HEK293T (cell line): ENCODE data around the gene SERPINI1.

ENCODE experiments used
- CTCF ChIA-PET: fragments of 350-600 bp; formaldehyde crosslinking; extraction: SDS; loops from one replicate; lab custom pipeline; 2021; ENCODE audit warnings: antibody characterized with exemption, inconsistent platforms; lab: Yijun Ruan, JAX
- POLR2A ChIA-PET: fragments of 350-600 bp; formaldehyde crosslinking; extraction: SDS; loops from one replicate; lab custom pipeline; 2020; ENCODE audit warnings: antibody characterized with exemption, inconsistent platforms; lab: Yijun Ruan, JAX
- DNase-seq: peaks from one replicate; pipeline ENCODE4 v3.0.0; 2012; ENCODE audit warnings: mixed read lengths; ENCODE audit errors: extremely low spot score
- ARNT ChIP-seq: fragments of 450-650 bp; IDR thresholded peaks from 2 replicates; pipeline ENCODE4 v1.6.1; 2017; ENCODE audit warnings: mild to moderate bottlenecking
- BHLHE40 ChIP-seq: fragments of 450-650 bp; IDR thresholded peaks from 2 replicates; pipeline ENCODE4 v1.6.1; 2016; ENCODE audit warnings: mild to moderate bottlenecking, moderate library complexity, borderline replicate concordance
- CTBP1 ChIP-seq: fragments of 450-650 bp; IDR thresholded peaks from 2 replicates; pipeline ENCODE4 v1.6.1; 2016; ENCODE audit warnings: borderline replicate concordance
- ELF4 ChIP-seq: fragments of 450-650 bp; IDR thresholded peaks from 2 replicates; pipeline ENCODE4 v1.6.1; 2017; ENCODE audit warnings: antibody characterized with exemption
- FOXA1 ChIP-seq: fragments of 450-650 bp; IDR thresholded peaks from 2 replicates; pipeline ENCODE4 v1.6.1; 2016; ENCODE audit warnings: mild to moderate bottlenecking
- FOXK2 ChIP-seq: fragments of 450-650 bp; IDR thresholded peaks from 2 replicates; pipeline ENCODE4 v1.6.1; 2016; ENCODE audit warnings: mild to moderate bottlenecking
- FOXM1 ChIP-seq: fragments of 450-650 bp; IDR thresholded peaks from 2 replicates; pipeline ENCODE4 v1.6.1; 2017; ENCODE audit warnings: mild to moderate bottlenecking, borderline replicate concordance
- HDGF ChIP-seq: fragments of 450-650 bp; IDR thresholded peaks from 2 replicates; pipeline ENCODE4 v1.6.1; 2017; ENCODE audit warnings: antibody characterized with exemption, borderline replicate concordance
- L3MBTL2 ChIP-seq: fragments of 450-650 bp; conservative IDR thresholded peaks from 2 replicates; pipeline ENCODE4 v1.6.1; 2016; ENCODE audit warnings: mild to moderate bottlenecking
- LEF1 ChIP-seq: fragments of 450-650 bp; IDR thresholded peaks from 2 replicates; pipeline ENCODE4 v1.6.1; 2017; ENCODE audit warnings: mild to moderate bottlenecking, borderline replicate concordance
- NFRKB ChIP-seq: fragments of 450-650 bp; IDR thresholded peaks from 2 replicates; pipeline ENCODE4 v1.6.1; 2016; ENCODE audit warnings: mild to moderate bottlenecking, moderate library complexity
- SP1 ChIP-seq: fragments of 450-650 bp; IDR thresholded peaks from 2 replicates; pipeline ENCODE4 v1.6.1; 2017
- SUZ12 ChIP-seq: fragments of 450-650 bp; IDR thresholded peaks from 2 replicates; pipeline ENCODE4 v1.6.1; 2016; ENCODE audit warnings: mild to moderate bottlenecking
- TARDBP ChIP-seq: fragments of 450-650 bp; IDR thresholded peaks from 2 replicates; pipeline ENCODE4 v1.6.1; 2016
- ZNF384 ChIP-seq: fragments of 450-650 bp; IDR thresholded peaks from 2 replicates; pipeline ENCODE4 v1.6.1; 2016
- TF ChIP-seq, protein P1 (sequence below): fragments of 450-650 bp; IDR thresholded peaks from 2 replicates; pipeline ENCODE4 v1.6.1; 2016

Gene SERPINI1

DNA sequence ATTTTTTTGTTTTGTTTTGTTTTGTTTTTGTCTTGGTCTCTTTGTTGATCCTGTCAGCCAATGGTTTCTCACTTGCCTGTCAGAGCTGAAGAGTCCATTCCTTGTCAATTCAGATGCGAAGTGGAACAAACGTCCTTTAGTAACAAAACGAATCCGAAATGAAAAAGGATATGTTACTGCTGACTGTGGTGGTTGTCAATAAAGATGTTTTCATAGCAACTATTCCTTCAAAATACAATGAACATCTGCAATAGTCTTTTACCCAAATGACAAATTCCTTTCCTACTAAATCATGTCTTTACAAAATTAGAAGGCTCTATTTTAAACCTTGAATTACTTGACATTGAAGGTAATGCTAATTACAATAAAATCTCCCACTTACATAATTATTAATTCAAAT, 134.7 kb downstream of the SERPINI1 start:
- TF ChIP-seq ZNF384 (no peak), LEF1 (no peak), FOXA1 (no peak), TARDBP (no peak), SP1 (no peak)
- CTCF ChIA-PET = no interaction called here
- no peak for DNase-seq
- POLR2A ChIA-PET = no interaction called here

DNA sequence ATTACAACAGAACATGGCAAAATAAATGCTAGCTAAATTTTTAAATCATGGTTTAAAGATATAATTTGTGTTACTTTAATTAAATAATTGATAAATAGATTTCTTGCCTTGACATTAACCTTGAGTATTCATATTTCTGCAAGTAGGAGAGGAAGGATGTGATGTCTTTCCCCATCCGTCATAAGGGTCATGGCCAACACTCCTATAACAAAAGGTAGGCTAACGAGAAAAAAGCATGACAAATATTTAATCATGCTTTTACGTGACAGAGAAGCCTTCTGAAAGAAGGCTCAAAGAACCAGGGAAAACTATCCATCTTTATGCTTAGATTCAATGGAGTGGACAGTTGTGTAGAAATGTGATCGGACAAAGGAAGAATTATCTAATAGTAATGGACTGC, 135.2 kb downstream of the SERPINI1 start:
- TF ChIP-seq ARNT (no peak), L3MBTL2 (no peak)
- DNase-seq = no peak
- ChIA-PET CTCF (no interaction called here), POLR2A (no interaction called here)

DNA sequence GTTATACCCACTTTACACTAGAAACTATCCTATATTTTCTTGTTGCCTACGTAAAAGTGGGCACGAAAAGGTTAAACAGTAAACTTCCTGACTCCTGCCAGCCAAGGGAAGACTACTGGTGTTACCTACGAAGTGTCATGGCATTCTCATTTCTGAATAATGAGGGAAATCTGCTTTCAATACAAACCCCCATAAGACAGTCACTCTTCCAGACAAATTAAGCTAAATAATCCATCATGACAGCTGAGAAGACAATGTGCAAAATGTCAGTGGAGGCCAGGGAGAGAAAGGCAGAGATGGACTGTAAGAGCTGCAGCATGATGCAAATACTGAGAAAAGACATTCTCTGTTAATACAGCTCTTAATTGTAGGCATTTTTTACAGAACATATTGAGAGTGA, 136.5 kb downstream of the SERPINI1 start:
- CTCF ChIA-PET = no interaction called here
- TF ChIP-seq FOXK2 (no peak), BHLHE40 (no peak), TARDBP (no peak), CTBP1 (no peak), HDGF (no peak), NFRKB (no peak)
- TF ChIP-seq, protein P1, sequence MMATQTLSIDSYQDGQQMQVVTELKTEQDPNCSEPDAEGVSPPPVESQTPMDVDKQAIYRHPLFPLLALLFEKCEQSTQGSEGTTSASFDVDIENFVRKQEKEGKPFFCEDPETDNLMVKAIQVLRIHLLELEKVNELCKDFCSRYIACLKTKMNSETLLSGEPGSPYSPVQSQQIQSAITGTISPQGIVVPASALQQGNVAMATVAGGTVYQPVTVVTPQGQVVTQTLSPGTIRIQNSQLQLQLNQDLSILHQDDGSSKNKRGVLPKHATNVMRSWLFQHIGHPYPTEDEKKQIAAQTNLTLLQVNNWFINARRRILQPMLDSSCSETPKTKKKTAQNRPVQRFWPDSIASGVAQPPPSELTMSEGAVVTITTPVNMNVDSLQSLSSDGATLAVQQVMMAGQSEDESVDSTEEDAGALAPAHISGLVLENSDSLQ = no peak
- no peak for DNase-seq
- POLR2A ChIA-PET = no interaction called here

DNA sequence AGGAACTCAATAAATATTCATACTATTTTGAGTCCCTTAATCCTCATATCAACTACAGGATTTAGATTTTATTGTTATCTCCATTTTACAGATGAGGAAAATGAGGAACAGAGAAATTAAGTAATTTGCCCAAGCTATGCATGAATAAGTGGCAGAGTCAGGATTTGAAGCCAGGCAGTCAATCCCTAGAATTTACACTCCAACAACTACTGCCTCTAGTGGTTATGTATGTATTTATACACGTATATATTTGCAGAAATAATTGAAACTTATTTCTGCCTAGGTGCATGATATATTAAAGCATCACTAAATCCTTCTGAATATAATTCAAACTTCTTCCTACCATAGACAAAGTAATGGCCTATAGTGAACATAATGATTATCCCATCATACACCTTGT, 137.4 kb downstream of the SERPINI1 start:
- ChIA-PET POLR2A (no interaction called here), CTCF (no interaction called here)
- no peak for DNase-seq

DNA sequence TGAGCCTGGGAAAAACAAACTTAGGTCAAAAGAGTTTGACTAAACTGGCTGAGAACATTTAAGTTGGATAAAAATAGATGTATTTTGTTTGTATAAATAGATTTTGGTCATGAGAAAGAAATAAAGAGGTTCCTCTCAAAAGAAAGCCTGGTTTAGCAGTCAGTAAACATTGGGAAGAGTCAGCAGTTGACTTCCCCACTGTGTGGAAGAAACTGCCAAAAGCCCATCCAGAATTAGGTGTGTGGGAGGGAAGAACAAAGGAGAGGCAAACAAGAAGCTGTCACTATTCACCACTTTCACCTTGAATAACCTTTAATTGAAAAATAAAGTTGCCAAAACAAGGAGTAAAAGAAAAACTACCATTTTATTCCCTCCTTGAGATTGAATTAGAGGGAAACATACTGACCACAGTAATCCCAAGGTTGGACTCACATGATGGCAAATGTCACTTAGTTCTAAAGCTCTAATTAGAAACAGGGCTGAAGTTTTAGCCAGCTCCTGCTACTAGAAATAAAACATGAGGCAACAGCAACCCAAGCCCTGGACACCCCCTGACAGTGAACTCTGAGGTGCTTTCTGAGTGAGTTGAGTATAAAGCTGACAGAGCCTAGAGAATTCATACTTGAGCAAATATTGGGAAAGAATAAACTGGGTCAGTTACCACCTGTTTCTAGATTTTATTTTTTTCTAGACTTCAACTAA, 139.3 kb downstream of the SERPINI1 start:
- ChIA-PET POLR2A (no interaction called here), CTCF (no interaction called here)
- DNase-seq = no peak
- no peak for TF ChIP-seq ELF4

More for the DNA sequence above, 137.4 kb downstream of the SERPINI1 start:
- TF ChIP-seq NFRKB (no peak), L3MBTL2 (no peak), SUZ12 (no peak), LEF1 (no peak), ZNF384 (no peak), ELF4 (no peak), HDGF (no peak), TARDBP (no peak), ARNT (no peak), FOXA1 (no peak), BHLHE40 (no peak), FOXM1 (no peak), CTBP1 (no peak), FOXK2 (no peak), SP1 (no peak)
- TF ChIP-seq, protein P1 = no peak
